ENCODE measurements around the gene TOM1.
A peak's percentile ranks its signal among the peaks of the same experiment; 100 is the strongest.

Gene TOM1

DNA sequence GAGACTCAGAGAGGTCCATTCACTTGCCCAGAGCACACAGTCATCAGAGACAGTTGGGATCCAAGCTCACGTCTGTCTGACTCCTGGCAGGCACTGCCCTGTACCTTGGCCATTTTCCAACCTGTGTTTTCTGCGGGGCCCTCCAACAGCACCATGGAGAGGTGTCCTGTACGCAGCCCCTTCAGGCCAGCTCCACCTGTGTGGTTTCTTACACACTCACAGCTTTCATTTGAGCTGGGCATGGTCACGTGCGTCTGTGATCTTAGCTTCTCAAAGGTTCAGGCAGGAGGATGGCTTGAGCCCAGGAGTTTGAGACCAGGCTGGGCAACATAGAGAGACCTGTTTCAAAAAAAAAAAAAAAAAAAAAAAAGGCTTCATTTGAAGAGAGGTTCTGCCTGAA lies 24.4 kb downstream of the TOM1 start:
- DNase-seq (ENCODE audit: low read depth in 3 of 3), result no peak

DNA sequence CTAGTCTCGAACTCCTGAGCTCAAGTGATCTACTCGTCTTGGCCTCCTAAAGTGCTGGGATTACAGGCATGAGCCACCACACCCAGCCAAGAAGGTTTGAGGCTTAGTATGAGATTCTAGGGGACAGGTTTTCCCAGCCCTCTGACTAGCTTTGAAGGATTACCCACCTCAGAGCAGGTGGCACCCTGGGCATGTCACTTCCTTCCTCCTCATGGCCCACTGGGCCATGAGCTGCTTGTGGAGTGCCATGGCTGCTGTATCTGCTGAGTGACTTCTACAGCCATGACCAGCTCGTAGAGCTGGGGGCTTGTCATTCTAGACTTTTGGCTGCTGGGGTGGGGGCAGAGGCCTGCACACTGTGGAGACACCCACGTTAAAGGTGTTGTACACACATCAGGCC lies 25.1 kb downstream of the TOM1 start:
- no peak for DNase-seq (ENCODE audit: low read depth in 3 of 3)

DNA sequence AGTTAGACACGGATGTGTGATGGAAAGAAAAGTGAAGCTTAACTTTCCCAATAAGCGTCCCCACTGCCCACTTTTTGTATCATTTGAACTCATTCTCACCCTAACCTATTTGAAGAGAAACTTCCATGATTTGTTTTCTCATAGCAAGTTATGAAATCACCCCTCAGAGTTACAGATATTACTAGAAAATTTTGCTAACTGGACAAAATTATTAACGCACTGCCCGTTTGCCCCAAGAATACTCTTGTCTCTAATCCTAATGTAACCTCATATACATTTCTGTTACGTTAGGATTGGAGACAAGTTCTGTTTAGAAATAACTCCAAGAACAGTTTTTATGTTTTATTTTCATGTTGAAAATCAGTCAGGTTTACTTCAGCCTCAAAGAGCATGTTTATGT lies 25.5 kb downstream of the TOM1 start:
- no peak for DNase-seq (ENCODE audit: low read depth in 3 of 3)

DNA sequence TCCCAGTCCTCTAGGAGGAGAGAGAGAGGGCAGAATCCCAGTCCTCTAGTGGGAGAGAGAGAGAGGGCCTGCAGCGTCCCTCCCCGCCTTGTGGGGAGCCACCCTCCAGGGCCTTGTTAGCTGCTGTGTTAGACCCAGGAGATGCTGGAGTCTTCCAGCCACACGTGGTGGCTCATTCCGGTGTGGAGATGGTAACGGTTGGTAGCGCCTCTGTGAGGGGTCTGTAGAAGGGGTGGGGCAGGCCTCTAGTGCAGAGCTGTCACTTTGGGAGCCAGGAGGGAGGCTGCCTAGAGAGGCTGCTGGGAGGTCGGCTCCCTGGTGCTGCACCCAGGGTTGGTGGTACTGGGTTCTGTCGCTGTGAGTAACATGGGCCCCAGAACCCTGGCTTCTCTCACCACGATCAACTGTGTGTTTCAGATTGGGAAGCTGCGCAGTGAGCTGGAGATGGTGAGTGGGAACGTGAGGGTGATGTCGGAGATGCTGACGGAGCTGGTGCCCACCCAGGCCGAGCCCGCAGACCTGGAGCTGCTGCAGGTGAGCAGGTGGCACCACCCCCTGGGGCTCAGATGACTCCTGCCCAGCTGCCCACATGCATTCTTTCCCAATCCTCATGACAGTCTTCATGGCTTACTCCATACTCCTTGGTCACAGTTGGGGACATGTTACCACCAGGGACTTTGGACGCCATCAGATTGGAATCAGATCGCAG lies 27.3 kb downstream of the TOM1 start:
- DNase-seq (ENCODE audit: low read depth in 3 of 3), result no peak

DNA sequence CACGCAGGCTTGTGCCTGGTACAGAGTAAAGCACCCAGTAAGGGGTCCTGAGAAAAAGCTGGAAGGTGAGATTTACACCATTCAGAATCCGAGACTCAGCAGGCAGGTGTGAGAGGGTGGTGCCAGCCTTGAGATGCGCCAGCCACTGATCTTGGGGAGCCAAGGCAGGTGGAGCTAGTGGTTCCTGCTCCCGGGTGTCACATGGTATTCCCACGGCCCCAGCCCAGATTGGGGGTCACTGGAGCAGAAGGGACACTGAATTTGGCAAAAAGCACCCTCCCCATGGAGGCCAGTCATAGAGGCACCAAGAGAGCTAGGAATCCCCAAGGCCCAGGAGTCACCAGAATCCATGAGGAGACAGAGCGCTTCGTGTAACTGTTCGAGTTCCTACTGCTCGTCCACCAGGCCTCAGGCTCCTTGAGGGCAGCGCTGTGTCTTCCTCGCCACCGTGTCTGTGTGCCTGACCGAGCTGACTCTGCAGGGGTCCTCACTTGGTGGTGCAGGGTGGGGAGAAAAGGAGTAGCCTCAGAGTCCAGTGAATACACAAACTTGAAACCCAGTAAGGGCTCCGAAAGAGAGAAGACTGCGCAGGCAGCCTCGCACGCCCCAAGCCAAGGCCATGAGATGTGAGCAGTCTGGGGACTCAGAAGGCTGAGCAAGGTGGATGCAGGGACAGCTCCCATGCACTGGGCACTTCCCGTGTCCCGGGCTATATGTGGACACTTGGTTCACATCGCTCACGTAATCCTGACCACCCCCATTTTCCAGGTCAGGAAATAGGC lies 28.2 kb downstream of the TOM1 start:
- no peak for DNase-seq (ENCODE audit: low read depth in 3 of 3)

DNA sequence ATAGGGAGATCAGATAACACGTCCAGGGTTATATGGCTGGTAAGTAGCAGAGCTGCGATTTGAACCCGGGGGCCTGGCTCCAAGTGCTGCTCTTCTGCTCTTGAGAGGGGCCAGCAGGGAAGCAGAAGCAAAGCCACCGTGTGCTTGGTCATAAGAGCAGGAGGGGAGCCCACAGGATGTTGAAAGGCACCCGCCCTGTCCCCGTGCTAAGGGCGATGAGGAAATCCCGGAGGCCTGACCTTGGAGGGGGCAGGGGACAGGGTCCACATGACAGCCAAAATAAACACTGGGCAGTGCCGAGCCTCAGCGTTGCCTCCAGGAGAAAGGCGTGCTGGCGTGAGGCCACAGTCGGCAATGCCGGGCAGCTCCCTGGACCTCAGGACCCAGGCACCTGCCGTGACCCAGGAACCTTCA lies 28.8 kb downstream of the TOM1 start:
- DNase-seq (ENCODE audit: low read depth in 3 of 3), result no peak

DNA sequence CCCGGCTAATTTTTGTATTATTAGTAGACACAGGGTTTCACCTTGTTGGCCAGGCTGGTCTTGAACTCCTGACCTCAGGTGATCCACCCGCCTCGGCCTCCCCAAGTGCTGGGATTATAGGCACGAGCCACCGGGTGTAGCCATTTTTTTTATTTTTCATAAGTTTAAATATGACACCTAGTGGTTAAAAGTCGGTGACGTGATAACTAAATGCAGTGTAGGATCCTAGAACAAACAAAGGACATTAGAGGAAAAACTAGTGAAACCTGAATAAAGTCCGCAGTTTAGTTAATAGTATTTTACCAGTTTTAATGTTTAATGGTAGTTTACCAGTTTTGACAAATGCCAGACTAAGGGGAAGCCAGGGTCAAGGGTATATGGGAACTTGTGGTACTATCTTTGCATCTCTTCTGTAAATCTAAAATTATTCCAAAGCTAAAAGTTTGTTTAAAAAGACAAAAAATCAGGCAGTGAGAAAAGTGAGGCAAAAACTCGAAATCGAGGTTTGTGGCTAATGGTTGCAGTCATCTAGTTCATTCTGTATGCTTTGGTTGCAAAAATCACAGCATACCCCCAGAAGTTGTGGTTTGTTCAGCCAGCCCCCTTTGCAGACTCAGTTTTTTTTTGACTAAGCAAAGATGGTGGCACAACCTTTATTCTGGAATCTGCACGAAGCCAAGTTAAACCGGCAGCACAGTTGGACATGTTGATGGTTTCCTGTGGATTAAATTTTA lies 29.6 kb downstream of the TOM1 start:
- no peak for DNase-seq (ENCODE audit: low read depth in 3 of 3)

DNA sequence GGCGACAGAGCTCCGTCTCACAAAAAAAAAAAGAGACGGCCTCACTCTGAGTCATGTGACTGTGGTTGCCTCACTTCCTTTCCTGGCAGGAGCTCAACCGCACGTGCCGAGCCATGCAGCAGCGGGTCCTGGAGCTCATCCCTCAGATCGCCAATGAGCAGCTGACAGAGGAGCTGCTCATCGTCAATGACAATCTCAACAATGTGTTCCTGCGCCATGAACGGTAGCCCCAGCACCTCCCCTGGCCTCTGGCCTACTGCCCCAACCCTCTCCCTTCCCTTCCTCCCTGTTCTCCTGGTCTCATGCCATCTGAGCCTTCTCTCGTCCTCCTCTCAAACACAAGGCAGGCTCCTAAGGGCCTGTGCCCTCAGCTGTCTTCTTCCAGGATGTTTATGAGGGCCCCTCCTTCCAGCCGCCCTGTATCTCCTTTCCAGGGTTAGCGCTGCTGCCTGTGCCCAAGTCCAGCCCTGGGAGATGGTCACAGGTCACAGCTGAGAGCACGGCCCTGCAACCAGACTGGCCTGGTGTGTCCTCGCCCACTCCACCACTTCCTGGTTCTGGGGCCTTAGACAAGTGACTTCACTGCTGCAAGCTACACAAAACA lies 30.7 kb downstream of the TOM1 start:
- DNase-seq (ENCODE audit: low read depth in 3 of 3), result peak; percentile 30 to 66 (median 37)

DNA sequence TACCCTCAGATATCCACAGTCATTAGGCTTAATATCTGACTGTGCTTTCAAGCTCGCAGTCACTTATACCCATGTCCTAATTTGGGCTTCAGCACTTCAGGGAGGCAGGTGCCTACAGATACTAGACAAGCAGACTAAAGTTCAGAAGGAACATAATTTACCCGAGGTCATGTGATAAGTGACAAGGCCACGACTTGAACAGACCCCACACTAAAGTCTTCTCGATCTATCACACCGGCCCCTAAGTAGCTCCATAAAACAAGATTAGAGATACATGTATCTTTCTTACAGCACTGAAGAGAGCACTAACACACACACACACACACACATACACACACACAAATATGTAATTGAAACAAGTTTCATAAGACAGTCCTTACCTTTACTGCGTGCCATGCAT lies 32.6 kb downstream of the TOM1 start:
- no peak for DNase-seq (ENCODE audit: low read depth in 3 of 3)

DNA sequence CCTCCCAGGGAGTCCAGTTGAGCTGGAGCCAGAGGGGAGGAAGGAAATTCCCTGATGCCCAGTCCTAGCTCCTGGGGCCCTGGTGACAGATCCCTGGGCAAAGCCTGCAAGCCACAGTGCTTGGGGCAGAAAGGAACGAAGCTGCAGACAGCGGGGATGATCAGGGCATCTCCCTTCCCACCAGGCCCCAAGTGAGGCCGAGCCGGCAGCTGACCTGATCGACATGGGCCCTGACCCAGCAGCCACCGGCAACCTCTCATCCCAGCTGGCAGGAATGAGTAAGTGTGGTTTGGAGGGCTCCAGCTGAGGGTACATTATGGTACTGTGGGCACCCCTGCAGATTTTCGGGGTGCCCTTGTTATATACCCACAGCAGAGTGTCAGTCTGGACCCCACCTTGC lies 33.5 kb downstream of the TOM1 start:
- DNase-seq (ENCODE audit: low read depth in 3 of 3), result no peak

DNA sequence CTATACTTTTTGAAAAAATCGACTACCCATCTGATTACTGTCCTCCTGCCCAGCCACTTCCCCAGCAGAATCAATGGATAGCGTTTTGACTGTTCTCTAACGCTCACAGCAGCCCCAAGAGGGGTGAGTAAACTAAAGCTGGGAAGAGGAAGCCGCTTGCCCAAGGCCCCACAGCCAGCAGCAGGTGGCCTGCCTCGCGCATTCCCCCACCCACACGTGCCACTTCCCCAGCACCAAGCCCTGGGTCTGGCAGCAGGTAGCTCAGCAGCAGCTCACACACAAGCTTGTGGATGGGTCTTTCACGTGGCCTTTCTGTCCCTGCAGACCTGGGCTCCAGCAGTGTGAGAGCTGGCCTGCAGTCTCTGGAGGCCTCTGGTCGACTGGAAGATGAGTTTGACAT lies 34.3 kb downstream of the TOM1 start:
- peak in 1 of 3 experiments; percentile 49 for DNase-seq (ENCODE audit: low read depth in 3 of 3)

DNA sequence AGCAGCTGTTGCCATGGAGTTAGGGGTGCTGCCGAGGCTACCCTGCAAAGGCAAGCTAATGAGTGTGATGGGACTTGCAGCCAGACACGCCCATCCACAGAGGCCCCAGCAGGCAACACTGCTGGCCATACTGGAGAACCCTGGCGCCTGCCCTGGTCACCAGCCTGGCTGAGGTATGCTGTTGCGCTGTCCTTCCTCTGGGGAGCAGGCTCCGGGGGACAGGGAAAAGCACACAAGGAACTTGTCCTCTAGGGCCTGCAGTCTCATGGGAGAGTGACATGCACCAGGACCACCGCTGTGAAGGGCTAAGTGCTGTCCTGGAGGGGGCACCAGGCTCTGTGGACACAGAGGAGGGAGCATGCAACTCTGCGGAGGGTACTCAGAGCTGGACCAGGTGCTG lies 35.8 kb downstream of the TOM1 start:
- DNase-seq (ENCODE audit: low read depth in 3 of 3), result no peak

DNA sequence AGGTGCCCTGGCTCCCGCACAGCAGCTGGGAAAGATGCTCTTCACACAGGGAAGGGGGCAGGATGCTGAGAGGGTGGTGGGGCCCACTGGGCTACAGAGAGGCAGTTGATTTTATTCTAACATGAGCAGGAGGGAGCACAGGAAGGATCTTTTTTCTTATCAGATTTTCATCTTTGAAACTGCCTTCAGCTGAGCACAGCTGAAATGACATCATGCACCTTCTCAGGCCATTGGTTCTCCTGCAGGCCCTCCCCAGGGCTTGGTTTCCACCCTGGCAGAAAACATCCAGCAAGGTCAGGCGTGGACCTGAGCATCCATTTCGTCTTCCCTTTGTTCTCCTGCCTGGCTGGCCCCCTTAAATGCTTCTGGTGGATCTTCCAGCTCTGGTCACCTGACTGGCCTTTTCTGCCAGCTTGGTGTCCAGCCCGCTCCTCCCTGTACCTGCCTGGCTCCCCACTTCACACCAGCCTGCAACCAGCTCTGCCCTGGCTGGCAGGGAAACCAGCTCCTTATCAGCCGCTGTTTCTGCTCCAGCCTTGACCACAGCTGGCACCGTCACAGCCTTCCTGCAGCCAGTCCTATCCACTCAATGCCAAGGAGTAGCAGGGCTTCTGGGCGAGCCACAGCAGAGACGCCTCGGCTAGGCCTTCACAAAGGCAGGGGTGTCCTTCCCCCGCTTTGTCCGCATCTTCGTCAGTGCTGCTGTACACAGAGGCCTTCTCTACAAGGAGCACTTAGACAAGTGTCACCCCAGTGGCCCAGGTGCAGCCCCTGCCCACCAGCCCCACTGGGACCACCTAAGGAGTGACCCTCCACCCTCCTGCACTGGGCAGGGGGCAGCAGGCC lies 36.5 kb downstream of the TOM1 start:
- no peak for DNase-seq (ENCODE audit: low read depth in 3 of 3)

DNA sequence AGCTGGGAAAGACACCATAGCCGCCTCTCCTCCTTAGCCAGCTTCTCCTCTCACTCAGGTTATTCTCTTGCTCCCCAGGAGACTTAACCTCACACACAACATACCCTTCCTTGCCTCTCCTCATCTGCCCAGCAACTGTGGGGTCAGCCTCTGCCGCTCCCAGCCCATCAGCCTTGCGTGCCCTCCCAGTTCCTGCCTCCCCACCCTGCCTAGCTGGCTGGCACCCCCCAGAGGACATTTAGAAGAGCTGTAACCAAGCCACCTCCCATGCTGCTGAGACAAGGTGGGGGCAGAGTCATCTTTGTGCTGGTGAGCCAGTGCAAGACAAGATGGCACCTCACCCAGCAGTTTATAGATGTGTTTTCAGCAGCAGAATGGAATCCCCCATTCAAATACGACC lies 38.2 kb downstream of the TOM1 start:
- no peak for DNase-seq (ENCODE audit: low read depth in 3 of 3)

DNA sequence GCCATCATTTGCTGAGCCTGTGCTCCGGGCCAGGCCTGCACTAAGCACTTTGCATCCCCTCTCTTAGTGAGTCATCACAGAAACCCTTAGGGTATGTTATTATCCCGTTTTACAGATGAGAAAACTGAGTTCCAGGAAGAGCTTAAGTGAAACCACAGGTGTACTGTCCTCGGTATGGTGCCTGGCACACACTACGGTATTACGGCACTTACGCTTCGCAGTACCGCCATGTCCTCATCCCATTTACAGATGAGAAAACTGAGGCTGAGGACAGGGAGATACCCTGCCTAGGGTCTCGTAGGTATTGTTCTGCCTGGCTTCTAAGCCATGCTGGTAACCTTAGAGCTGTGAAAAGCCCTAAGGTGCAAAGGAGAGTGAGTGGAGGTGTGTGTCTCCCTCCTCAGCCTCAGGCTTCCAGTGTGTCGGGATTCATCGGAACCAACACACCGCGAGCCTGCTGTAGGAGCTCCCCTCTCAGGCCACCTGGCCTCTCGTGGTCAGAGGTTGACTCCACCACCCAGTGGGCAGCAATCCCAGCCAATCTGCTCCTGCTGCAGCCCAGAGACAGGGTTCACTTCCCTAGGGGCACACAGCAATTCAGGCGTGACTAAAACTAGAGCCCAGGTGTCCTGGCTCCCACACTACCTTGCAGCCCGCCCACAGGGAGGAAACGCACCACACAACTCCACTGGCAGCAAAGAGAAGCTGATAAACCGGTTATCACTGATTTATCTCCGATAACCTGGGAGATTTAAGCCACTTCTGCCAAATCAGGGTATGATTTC lies 41.6 kb downstream of the TOM1 start:
- no peak for DNase-seq (ENCODE audit: low read depth in 3 of 3)

DNA sequence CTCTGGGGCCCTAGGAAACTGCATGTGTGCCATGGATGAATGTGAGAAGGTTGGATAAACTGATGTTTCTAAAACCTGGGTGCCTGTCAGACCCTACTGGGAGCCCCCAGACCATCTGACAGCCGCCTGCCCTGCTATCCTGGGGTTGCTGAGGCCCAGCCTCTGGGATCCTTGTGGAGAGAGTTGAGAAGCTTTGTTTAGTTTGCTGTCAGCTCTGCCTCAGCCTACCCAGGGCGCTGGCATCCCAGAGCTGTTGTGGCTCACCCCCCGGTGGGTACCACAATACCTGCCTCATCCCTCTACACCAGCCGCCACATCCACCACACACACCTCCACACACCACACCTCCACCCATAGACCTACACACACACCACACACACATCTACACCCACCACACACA lies 42.7 kb downstream of the TOM1 start:
- DNase-seq (ENCODE audit: low read depth in 3 of 3), result no peak

DNA sequence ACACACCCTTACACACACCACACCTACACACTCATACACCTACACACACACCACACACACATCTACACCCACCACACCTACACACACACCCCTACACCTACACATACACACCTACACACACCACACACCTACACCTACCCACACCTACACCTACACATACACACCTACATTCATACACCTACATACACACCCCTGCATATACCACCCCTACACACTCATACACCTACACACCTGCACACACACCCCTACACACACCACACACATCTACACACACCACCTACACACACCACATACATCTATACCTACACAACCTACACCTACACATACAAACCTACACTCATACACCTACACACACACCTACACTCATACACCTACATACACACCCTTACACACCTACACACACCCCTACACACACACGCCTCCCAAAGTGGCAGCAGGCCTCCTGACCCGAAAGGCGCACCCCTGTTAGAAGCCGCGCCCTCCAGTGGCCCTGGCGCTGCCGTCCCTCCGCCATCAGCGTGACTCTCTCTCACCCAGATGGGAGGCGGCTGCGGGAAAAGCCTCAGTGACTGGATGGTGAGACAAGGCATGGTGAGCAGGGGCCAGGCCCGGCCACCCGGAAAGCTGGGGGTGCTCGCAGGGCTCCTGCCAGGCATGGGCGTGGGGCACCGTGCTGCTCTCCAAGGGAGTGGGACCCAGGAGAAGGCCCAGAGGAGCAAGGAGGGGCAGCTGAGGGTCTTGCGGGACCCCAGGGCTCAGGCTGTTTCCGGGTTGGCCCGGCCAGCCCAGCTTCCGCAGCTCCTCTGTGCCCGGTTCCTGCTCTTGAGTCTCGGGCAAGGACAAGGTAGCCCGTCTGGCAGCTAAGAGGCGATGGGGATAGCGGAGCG lies 44.2 kb downstream of the TOM1 start:
- no peak for DNase-seq (ENCODE audit: low read depth in 3 of 3)

DNA sequence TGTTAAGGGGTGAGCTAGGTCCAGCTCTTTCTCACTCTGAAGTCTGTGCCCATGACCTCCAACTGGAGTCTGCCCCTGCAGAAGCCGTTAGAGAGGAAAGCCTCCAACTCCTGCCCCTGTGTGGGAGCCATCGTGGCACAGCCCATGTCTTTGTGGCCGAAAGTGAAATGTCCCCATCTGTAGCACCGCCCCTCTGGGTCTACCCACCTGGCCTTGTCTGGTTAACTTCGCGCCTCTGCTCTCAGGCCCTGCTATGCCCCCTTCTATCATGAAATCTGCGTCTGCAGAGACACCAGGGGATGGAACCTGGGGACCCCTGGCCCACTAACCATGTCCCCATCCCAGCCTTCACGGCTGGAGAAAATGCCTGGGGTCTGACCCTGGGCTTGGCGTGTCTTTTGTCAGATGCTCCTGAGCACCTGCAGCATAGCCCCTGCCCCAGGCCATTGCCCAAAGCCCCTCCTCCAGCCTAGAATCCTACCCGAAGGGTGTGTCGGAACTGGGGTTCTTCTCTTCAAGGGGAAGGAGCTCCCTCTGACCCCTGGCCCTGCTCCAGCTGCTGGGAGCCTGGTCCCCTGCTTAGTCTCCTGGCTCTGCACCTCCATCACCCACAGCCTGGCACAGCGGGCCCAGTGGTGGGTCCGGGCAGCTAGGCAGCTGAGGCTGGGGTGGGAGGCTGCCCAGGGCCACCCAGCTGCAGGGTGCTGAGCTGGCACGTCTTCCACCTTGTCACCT lies 45.4 kb downstream of the TOM1 start:
- no peak for DNase-seq (ENCODE audit: low read depth in 3 of 3)

Measured in stimulated activated CD4-positive, alpha-beta T cell treated with anti-CD3 and anti-CD28 coated beads, TNF-alpha, amount 100 ng/mL, for 24 hours (primary cell).